ENCODE measurements around the gene TUBA4A. TPM values are rescaled to one million over a fixed set of nuclear protein-coding genes. Genes with fewer than 3 reads are reported as not detected.

The TUBA4A gene
- total and polyA plus RNA-seq, 7 donors: 47.1 to 109 (median 74.4) TPM

DNA sequence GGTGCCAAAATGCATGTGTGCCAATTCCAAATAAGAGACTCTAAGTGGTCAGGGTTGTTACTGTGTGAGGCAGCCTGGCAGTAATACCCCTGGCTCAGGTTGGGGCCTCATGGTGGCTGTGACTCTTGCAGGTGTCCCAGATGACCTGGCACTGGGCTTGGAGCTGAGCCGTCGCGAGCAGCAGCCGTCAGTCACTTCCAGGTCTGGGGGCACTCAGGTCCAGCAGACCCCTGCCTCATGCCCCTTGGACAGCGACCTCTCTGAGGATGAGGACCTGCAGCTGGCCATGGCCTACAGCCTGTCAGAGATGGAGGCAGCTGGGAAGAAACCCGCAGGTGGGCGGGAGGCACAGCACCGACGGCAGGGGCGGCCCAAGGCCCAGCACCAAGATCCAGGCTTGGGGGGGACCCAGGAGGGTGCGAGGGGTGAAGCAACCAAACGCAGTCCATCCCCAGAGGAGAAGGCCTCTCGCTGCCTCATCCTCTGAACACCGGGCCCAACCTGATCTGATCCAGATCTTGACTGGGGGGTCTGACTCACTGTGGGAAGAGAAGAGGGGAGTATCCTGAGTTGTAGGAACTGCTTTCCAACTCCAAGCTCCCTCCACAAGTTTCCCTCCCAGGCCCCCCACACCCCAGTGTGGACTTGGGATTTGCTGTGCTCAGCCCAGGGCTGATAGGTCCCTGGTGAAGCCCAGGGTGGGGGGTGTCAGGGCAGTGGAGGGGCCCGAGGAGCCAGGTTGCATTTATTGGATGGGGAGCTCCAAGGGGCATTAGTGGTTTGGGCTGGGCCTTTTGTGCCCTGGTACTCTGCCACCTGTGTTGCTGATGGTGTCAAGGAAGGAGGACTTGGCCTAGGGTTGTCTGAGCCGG, 31.0 kb upstream of the TUBA4A start:
- Histone ChIP-seq H3K27me3 (no peaks in the 10 kb centered on the region), H3K9me3 (no peaks in the 10 kb centered on the region), H3K36me3 (peaks cover 28 to 56% (median 45%) of the 10 kb centered on the region in 4 donors), H3K27ac (peak overlapping the region in 2 of 4 donors; percentile 13 to 14), H3K4me1 (peaks cover 0 to 33% (median 28%) of the 10 kb centered on the region in 4 donors), H3K4me3 (no peak overlapping the region)
- 93 to 95% methylated on average over 16 of the region's 16 CpGs for WGBS, 2 donors
- intact Hi-C loops (cut with DNase I): no loop called here
- peak; percentile 57 for DNase-seq
- TF ChIP-seq EP300 (IDR thresholded peaks at IDR 0.05): no peak
- no peak for TF ChIP-seq CTCF (IDR thresholded peaks at IDR 0.05)
- no peak for TF ChIP-seq POLR2AphosphoS5 (IDR thresholded peaks at IDR 0.05)
- TF ChIP-seq POLR2A (IDR thresholded peaks at IDR 0.05): no peak

DNA sequence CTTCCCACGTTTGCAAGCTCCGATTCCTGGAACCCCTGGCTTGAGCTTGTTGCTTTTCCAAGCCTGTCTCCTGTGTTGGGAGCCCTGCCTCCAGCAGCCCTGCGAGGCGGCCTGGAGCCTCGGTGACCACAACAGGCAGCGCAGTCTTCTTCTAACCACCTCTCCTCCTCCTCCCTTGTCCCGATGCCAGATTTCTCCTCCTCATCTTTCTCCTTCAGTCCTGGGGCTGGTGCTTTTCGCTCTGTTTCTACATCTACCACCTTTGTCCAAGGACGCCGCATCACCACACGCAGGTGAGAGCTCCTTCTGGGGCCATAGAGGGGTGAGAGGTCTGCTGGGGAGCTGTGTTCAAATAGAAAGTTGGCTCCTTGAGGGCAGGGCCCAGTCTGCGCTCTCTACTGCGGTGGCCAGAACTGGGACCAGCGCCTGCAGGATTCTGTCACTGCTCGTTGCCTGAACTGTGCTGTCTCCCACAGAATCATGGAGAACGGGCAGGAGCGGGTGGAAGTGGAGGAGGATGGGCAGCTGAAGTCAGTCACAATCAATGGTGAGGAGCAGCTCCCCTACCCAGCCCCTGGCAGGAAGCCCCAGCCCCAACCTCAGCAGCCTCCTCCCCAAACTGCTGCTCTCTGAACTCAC, 29.3 kb upstream of the TUBA4A start:
- peaks cover 0 to 36% (median 28%) of the 10 kb centered on the region in 4 donors for H3K4me1 ChIP-seq

DNA sequence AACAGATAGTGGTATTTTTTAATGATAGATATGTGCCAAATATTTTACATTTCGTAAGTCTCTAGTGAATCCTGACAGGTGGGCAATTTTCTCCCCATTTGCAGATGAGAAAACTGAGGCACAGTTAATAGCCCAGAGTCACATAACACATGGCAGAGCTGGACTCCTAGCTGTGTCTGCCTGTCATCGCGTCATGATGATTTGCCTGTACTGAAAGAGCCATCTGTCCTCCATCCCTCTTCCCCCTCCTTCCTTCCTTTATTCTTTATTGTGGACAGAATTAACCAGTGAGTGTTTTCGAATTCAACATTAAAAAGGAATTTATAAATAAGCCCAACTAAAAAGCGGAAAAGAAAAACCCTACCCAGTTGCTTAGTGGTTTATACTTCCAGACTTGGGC, 28.7 kb upstream of the TUBA4A start:
- Histone ChIP-seq H3K4me3 (no peak overlapping the region), H3K27ac (peak overlapping the region in 3 of 4 donors; percentile 5 to 23 (median 5)), H3K27me3 (no peaks in the 10 kb centered on the region), H3K9me3 (no peaks in the 10 kb centered on the region), H3K4me1 (peaks cover 0 to 40% (median 35%) of the 10 kb centered on the region in 4 donors), H3K36me3 (peaks cover 28 to 56% (median 45%) of the 10 kb centered on the region in 4 donors)
- DNase-seq: peak; percentile 10
- WGBS, 2 donors: 91 to 96% methylated on average over 5 of the region's 5 CpGs
- TF ChIP-seq EP300 (IDR thresholded peaks at IDR 0.05): no peak
- no peak for TF ChIP-seq CTCF (IDR thresholded peaks at IDR 0.05)
- no peak for TF ChIP-seq POLR2A (IDR thresholded peaks at IDR 0.05)
- no peak for TF ChIP-seq POLR2AphosphoS5 (IDR thresholded peaks at IDR 0.05)
- intact Hi-C loops (cut with DNase I): no loop called here

More for the DNA sequence above, 29.3 kb upstream of the TUBA4A start:
- no peaks in the 10 kb centered on the region for H3K27me3 ChIP-seq
- H3K9me3 ChIP-seq: no peaks in the 10 kb centered on the region
- intact Hi-C loops (cut with DNase I): no loop called here
- peaks cover 28 to 56% (median 45%) of the 10 kb centered on the region in 4 donors for H3K36me3 ChIP-seq
- no peak overlapping the region for H3K4me3 ChIP-seq
- TF ChIP-seq EP300 (IDR thresholded peaks at IDR 0.05) (no peak), CTCF (IDR thresholded peaks at IDR 0.05) (no peak), POLR2AphosphoS5 (IDR thresholded peaks at IDR 0.05) (no peak), POLR2A (IDR thresholded peaks at IDR 0.05) (no peak)
- DNase-seq: peak; percentile 46
- peak overlapping the region in 3 of 4 donors; percentile 5 to 23 (median 5) for H3K27ac ChIP-seq
- 92 to 96% methylated on average over 17 of the region's 17 CpGs for WGBS, 2 donors

- H3K4me1 ChIP-seq: peaks cover 0 to 40% (median 35%) of the 10 kb centered on the region in 4 donors
- peak overlapping the region in 3 of 4 donors; percentile 3 to 99 (median 94) for H3K27ac ChIP-seq
- no peak overlapping the region for H3K4me3 ChIP-seq
- intact Hi-C loops (cut with DNase I): no loop called here
- DNase-seq: peak; percentile 59
- 68 to 82% methylated on average over 8 of the region's 8 CpGs for whole genome bisulfite sequencing, 2 donors
- no peaks in the 10 kb centered on the region for H3K9me3 ChIP-seq
- no peaks in the 10 kb centered on the region for H3K27me3 ChIP-seq
- peaks cover 28 to 56% (median 45%) of the 10 kb centered on the region in 4 donors for H3K36me3 ChIP-seq
- TF ChIP-seq CTCF (IDR thresholded peaks at IDR 0.05) (no peak), POLR2A (IDR thresholded peaks at IDR 0.05) (no peak), EP300 (IDR thresholded peaks at IDR 0.05) (no peak), POLR2AphosphoS5 (IDR thresholded peaks at IDR 0.05) (no peak)
Measured at GRCh38 chr2:219281588-219281987, 27.9 kb upstream of the TUBA4A start.
